ENCODE measurements around the gene KCNK10. TPM values are rescaled to one million over a fixed set of nuclear protein-coding genes. Genes with fewer than 3 reads are reported as not detected.

The KCNK10 gene
- total RNA-seq, 1 donor from 2014 or later: not detected

DNA sequence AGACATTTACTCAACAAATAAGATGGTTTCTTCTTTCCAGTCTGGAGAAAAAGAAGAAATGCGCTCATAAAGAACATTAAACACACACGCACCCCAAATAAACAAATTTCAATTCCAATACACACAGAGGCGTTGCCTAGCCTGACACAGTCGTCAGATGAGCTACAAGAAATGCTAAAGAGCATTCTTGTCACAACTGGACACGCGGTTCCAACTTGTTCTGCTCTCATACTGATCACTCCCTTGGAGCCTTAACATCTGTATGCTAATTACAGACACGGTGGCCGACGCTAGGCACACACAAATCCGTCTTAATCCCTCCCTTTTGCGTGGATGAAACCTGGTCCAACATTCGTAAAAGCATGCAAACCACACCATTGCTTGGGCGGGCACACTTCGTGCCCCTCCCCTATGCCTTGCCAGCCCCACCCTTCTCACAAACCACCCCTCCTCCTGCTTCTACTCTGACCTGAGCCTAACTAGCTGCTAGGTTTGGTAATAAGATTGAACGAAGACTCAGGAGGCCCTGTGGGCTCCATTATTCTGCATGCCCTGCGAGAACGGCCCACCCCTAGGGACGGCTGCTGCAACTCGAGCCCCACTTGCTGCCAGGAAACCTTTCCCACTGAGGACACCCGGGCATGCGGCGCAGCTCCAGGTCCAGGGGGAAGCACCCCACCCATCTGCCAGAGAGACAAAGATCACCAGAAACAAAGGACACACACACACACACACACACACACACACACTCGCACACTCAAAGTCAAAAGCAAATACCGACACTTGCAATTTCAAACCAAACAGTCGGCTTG is 1.2 kb downstream of the KCNK10 start:
- intact Hi-C loops (cut with micrococcal nuclease): no loop called here

DNA sequence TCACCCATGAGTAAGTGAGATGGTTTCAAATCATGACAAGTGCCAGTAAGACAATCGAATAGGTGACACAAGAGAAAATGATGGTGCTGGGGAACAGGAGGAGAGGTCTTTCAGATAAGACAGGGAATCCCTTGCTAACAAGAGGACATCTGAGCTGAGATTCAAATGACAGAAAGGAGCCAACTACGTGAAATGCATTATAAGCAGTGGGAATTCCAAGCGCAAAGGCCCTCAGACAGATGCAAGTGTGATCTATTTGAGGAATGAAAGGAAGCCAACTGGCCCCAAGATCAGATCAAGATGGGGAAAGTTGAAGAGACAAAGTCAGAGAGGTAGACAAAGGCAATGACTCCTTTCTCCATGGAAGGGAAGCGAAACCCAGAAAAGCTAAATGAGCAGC is 4.7 kb downstream of the KCNK10 start:
- intact Hi-C loops (cut with micrococcal nuclease): no loop called here

DNA sequence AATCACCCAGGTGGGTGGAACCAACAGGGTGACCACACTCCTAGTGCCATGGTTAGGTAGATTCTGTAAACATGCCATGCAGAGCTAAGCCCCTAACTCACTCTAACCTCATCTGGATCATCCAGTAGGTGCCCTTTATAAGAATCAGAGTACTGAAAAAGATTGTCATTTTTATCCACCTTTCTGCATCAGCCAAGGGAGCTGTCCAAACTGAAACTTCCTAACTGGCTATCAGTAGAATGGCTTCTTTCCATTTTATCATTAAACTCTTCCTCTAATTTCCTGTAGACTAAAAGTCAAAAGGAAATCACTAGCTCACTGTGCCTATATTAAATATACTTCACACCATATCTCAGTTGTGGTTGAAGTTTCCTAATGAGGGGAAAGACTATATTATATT is 6.5 kb downstream of the KCNK10 start:
- intact Hi-C loops (cut with micrococcal nuclease): no loop called here

DNA sequence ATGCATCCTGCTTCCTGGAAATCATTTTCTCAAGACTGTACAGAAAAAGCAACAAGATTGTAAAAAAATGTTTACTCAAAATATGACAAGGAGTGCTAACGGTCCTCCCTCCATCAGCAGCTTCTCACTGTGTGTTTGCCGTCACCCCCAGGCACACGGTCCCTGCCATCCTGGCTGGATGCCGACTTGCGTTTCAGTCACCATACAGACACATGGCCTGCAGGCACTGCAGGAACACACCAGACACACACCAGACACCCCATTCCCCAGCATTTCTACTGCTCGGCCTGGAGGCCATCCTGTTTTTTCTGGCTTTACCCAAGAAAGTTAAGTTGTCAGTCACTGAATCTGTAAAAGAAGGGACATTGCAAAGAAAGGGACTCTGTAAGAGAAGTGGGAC is 10.8 kb downstream of the KCNK10 start:
- intact Hi-C loops (cut with micrococcal nuclease): no loop called here

DNA sequence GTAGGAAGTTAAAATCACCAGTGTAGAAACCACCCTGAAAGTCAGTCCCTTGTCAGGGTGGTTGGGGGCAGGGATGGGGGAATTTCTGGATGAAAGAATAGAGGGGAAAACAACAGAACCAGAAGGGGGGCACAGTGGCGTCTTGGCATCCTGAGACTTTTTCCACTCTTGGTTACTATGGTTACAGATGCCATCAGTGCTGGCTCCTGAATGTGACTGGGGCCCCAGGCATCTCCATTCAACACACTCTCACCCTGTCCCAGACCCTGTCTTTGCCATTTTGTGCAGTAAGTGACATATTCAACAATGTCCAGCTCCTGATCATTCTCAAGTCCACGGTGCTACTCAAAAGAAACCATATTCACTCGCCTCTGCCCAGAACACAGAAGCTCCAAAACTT is 11.3 kb downstream of the KCNK10 start:
- intact Hi-C loops (cut with micrococcal nuclease): no loop called here

DNA sequence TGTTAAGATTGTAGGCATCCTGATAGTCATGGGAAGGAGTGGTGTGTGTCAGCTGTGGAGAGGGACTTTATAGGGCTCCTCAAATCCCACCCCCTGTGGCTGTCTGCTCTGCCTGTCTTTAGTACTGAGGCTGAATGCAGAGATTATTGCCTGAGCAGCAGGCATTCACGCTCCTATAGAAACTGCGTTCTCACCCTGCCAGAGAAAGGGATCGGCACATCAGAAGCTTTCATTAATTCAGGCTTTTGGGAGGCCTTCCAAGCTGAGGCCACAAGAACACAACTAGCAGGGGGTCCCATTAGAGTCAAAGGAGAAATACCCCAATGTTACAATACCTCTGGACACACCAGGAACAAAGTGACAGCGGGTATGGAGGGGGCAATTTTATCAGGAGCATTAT is 12.6 kb downstream of the KCNK10 start:
- intact Hi-C loops (cut with micrococcal nuclease): no loop called here

DNA sequence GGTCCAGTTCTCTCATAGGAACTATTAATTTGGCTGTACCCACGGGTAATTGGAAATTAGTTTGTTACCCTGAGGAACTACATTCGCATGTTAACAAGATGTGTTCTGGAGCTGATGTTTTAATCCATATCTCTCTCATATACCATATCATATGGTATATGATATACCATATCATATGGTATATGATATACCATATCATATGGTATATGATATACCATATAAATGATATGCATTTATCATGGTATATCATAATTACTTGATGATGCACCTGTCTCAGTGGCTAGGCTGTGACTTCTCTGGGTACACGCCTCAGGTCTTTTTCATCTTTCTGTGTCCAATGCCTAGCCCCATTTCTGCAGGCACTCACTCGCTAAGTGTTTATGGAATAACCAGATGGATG is 13.0 kb downstream of the KCNK10 start:
- intact Hi-C loops (cut with micrococcal nuclease): no loop called here

DNA sequence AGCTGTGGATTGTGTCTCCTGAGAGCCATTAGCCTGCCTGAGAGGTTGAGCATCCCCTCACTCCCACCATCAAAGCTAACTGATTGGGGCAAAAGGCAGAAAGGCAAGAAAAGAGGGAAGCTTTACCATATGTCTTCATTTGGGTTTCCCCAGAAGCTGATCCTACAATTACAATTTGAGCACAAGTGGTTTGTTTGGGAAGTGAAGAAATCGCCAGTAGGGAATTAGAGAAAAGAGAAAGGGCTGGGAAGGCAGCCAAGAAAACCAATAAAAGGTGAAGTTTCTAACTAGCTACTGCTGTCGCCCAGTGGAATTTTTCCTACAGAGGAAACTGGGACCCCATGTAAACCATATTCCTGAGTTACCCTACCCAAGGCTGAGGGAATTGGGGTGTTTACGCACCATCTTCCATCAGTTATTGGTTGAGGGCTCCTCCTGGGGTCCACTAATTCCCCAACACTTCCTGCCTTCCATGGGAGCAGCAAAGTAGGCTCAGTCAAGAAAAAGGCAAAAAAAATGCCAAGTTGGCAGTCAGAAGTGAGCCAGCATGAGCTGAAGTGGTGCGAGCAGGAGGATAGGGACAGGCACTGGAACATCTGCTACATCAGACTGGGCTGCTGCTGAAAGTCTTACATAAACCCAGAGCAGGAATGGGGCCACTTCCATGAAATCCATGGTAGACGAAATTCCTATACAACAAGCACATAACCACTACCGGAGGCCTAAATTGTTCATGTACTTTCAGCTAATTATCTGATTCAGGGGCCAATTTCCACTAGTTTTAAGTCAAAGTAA is 17.3 kb downstream of the KCNK10 start:
- intact Hi-C loops (cut with micrococcal nuclease): no loop called here

DNA sequence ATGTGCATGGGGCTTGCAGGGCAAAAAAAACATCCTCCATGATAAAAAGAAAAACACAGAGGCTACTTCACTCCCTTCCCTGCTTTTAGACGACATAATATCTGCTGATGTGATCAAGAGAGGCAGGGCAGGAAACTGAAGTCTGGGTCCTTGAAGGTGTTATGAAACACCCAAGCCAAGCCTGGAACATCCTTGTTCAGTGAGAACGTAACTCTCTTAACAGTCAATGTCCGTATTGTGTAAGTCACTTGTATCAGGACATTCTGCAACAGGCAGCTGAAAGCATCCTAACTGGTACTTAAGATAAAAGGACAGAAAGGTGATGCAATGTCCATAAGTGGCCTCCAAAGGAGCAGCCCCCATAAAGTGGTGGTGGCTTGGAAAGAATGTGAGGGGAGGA is 20.0 kb downstream of the KCNK10 start:
- intact Hi-C loops (cut with micrococcal nuclease): no loop called here

DNA sequence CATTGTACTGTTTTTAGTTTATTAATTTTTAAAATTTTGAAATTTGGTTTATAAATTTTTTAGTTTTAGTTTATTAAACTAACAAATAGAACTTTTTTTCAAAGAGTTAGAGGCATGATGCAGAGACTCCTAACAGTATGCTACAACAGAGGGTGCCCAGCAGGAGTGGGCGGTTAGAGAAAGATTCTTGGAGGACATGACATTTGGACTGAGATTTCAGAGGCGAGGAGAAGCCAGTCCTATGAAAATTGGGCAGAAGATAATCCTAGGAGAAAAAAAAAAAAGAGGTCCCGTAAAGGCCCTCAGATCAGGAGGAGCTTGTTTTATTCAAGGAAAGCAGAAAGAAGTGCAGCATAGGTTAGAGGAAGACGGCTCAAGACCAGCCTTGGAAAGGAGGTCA is 21.7 kb downstream of the KCNK10 start:
- intact Hi-C loops (cut with micrococcal nuclease): no loop called here

DNA sequence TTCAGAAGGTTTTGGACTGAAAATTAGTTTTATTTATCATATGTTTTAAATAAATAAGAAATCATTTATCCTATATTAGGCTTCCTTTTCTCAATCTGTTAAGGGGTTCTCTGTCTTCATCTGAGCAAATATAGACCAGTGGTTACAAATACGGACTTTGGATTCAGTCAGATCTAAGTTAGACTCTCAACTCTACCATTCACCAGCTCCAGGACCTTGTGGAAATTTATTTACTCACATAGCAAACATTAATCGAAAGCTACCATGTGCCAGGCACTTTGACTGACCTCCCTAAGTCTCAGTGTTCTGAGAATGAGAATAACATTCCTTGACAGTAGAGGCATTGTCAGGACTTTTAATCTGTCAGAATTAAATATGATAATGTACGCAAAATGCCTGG is 22.3 kb downstream of the KCNK10 start:
- intact Hi-C loops (cut with micrococcal nuclease): no loop called here

DNA sequence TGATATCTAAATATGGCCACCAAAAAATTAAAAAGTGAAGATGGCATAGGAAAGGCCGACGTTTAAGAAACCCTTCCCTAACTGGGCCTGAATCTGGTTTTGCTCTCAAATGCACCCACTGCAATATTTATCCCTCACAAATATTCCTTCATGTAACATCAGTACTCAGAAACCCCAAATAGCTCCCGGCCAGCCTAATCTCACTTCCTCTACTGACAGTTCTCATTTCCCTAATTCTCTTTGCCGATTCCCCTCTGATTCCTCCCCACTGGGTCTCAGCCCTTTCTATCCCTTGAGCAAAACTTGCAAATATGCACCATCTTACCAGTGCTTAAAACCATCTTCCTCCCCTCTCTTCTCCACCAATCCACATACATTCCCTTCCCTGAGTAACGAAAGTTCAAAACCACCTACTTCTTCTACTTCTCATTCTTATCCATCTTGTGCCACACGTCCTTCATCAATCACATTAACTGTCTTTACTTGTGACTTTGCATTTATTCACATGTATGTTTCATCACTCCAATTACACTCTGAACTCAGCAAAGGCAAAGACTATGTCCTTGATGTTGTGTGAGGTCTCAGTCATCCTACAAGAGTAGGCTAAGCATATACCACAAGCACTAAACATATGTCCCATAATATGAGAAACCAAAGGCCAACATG is 23.1 kb downstream of the KCNK10 start:
- intact Hi-C loops (cut with micrococcal nuclease): no loop called here

DNA sequence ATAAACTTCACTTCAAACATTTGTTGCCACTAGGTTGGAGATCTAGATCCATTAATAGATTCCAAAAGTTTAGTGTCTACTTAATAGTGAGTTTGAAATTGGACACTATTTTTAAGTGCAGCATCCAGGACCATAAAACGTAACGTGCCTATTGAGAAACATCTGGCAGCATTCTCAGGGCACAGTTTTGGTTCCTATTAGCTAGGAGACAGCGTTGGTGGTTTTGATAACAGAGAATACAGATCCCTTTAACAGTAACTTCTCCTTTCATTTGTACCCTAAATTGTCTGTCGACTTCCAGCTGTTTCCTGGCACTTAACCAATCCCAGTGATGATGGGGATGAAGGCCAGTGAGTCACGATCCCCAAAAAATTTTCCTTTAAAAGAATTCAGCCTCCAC is 25.8 kb downstream of the KCNK10 start:
- intact Hi-C loops (cut with micrococcal nuclease): no loop called here

DNA sequence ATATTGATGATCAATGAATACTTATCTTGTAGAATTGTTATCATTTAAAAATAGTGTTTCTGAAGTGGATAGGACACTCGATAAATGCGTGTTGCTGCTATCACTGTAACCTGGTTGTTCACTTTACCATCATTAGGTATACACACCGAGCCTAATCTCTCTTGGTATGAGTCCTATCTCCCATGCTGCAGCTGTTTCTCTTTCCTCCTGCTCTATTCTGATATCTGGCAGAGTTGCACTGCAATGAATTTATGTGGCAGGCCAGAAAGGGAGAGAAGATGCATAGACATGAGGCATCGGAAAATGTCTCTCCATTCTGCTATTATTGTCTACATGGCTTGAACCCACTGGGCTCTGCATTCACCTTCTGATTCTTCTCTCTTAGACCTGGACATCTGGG is 26.7 kb downstream of the KCNK10 start:
- intact Hi-C loops (cut with micrococcal nuclease): no loop called here

DNA sequence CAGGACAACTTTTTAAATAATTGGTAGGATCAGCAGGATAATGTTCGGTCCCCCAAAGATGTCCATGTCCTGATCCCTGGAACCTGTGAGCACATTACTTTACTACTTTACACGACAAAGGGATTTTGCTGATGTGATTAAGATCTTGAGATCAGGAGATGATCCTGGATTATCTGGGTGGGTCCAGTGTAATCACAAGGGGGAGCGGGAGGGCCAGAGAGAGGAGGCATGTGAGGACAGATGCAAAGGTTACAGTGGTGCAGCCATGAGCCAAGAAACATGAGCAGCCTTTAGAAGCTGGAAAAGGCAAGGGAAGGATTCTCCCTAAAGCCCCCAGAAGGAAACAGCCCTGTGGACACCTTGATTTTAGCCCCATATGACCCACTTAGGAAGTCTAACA is 33.1 kb downstream of the KCNK10 start:
- intact Hi-C loops (cut with micrococcal nuclease): no loop called here

DNA sequence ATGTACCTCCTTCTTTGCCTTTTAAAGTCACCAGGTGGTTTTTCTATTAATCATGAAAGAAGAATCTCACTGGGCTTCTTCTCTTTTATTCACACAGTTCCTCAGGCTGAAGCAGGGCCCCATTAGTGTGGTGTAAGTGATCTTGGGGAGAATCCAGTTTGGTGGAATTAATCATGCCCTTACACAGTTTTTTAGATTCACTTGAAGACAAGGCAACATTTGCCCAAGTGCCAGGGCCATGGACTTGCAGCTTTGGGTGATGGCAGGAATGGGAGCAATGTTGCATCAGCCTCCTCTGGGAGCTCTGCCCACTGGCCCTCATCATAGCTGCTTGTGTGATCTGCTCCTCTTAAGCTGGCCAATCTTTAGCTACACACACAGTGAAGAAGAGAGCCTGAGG is 33.8 kb downstream of the KCNK10 start:
- intact Hi-C loops (cut with micrococcal nuclease): no loop called here

DNA sequence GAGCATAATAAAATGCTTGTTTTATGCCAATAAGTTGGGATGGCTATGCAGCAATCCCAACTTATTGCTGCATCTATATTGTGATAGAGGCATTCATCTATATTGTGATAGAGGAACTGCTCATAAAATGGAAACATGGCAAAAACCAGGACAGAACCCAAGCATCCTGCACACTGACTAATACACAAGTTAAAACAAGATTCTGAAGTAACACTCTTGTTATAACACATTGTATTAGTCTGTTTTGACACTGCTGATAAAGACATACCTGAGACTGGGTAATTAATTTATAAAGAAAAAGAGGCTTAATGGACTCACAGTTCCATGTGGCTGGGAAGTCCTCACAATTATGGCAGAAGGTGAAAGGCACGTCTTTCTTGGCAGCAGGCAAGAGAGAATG is 36.8 kb downstream of the KCNK10 start:
- intact Hi-C loops (cut with micrococcal nuclease): no loop called here

DNA sequence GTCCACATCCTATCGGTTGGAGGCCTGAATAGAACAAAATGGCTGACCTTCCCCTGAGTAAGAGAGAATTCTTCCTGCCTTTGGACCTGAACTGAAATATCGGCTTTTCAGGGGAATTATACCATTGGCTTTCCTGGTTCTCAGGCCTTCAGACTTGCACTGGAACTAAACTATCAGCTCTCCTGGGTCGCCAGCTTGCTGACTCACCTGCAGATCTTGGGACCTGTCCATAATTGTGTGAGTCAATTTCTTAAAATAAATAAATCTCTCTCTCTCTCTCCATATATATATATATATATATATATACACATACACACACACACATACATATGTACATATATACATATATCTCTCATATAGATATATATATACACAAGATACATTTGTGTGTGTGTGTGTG is 41.6 kb downstream of the KCNK10 start:
- intact Hi-C loops (cut with micrococcal nuclease): no loop called here

DNA sequence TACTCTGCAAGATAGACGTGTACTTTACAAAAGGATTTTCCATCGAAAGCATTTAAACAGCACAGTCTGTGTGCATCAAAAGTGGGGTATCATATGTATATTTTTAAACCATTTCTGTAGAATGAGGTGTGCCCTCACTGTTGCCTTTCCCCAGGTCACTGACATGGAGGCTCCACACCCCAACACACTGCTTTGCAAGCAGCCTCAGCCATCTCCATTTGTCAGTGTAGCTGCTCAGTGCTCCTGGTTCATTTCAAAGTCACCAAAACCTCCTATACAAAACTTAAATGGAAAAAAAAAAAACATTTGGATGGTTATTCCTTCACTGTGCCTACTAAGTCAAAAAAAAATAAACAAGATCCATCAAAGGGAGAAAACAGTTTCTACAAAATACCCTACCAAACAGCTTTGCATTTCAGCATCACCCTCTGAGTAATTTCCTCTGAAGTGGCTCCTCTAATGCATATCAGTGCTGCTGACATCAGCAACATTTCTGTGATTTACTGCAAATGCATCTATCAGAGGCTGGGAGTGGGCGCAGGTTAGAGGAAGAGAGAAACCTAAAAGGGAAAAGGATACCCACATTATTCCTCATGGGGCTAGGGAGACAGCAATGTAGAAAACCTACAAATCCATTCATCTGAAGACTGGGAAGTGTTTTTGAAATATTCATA is 46.0 kb downstream of the KCNK10 start:
- intact Hi-C loops (cut with micrococcal nuclease): no loop called here

DNA sequence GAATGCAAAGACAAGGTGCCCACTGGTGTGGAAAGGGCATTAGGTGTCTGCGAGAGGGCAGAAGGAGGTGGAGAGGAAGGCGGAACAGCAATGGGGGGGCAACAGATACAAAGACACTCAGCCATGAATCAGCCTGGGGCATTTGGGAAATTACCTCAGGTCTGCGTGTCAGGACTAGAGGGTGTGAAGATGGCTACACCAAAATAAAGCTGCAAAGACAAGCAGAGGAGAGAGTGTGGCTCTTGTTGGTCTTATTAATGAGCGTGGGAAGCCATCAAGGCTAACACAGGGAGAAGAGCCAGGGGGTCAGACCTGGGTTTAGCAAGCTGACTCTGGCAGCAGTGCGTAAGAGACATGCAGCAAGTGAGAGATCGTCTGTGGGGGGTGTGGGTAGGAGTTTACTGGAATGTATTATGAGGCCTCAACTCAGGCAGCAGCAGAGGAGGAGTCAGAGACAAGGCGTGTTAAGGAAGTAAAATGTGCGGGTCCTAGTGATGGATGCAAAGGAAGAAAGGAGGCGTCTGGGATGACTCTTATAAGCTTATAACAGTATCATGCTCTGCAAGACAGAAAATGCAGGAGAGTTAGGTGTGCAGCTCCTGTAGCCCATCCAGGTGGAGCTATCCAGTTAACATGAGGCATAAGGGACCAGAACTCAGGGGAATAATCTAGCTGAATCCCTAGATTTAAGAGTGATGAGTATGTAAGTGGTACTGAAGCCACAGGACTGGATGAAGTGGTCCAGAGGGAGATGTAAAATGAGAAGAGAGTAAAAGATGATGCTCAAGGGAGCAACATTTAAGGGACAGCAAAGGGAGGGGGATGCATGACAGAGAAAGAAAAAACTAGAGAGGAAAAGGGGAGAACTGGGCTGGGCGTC is 50.4 kb downstream of the KCNK10 start:
- intact Hi-C loops (cut with micrococcal nuclease): no loop called here

DNA sequence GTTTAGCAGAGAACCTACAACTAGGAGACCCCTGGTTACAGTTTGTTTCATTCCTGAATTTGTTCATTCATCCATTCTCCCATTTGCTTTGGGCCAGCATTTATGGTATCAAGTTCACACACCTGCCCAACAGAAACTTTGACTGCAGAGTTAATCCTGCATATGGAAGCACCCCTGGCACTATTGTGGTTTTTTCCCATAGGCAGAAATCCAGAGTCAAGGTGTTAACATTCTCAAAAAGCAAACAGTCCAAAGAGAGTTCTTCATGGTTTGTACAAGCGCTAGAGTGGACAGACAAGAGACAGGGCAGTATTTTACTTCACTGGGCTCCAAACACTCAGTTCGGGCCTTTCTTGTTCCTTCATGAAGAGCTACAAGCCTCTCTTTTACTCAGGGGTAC is 51.9 kb downstream of the KCNK10 start:
- intact Hi-C loops (cut with micrococcal nuclease): no loop called here

All from T-helper 2 cell treated with Interferon-gamma antibody and Interleukin-4, amounts not matched to agents 100 ng/mL and 5 ng/mL, for 36 hours (primary cell).